HEK293T (cell line): ENCODE results near the gene KRT17.
"Not testable (repeated sequence)": the region's sequence is repeated elsewhere in the genome, so short reads cannot be mapped to it uniquely, and the experiment has no call there.

ENCODE experiments used
- CTCF ChIA-PET: fragments of 350-600 bp; formaldehyde crosslinking; extraction: SDS; loops from one replicate; lab custom pipeline; 2021; ENCODE audit warnings: antibody characterized with exemption, inconsistent platforms; lab: Yijun Ruan, JAX
- POLR2A ChIA-PET: fragments of 350-600 bp; formaldehyde crosslinking; extraction: SDS; loops from one replicate; lab custom pipeline; 2020; ENCODE audit warnings: antibody characterized with exemption, inconsistent platforms; lab: Yijun Ruan, JAX
- DNase-seq: peaks from one replicate; pipeline ENCODE4 v3.0.0; 2012; ENCODE audit warnings: mixed read lengths; ENCODE audit errors: extremely low spot score
- ARNT ChIP-seq: fragments of 450-650 bp; IDR thresholded peaks from 2 replicates; pipeline ENCODE4 v1.6.1; 2017; ENCODE audit warnings: mild to moderate bottlenecking
- BHLHE40 ChIP-seq: fragments of 450-650 bp; IDR thresholded peaks from 2 replicates; pipeline ENCODE4 v1.6.1; 2016; ENCODE audit warnings: mild to moderate bottlenecking, moderate library complexity, borderline replicate concordance
- CTBP1 ChIP-seq: fragments of 450-650 bp; IDR thresholded peaks from 2 replicates; pipeline ENCODE4 v1.6.1; 2016; ENCODE audit warnings: borderline replicate concordance
- ELF4 ChIP-seq: fragments of 450-650 bp; IDR thresholded peaks from 2 replicates; pipeline ENCODE4 v1.6.1; 2017; ENCODE audit warnings: antibody characterized with exemption
- FOXA1 ChIP-seq: fragments of 450-650 bp; IDR thresholded peaks from 2 replicates; pipeline ENCODE4 v1.6.1; 2016; ENCODE audit warnings: mild to moderate bottlenecking
- FOXK2 ChIP-seq: fragments of 450-650 bp; IDR thresholded peaks from 2 replicates; pipeline ENCODE4 v1.6.1; 2016; ENCODE audit warnings: mild to moderate bottlenecking
- FOXM1 ChIP-seq: fragments of 450-650 bp; IDR thresholded peaks from 2 replicates; pipeline ENCODE4 v1.6.1; 2017; ENCODE audit warnings: mild to moderate bottlenecking, borderline replicate concordance
- HDGF ChIP-seq: fragments of 450-650 bp; IDR thresholded peaks from 2 replicates; pipeline ENCODE4 v1.6.1; 2017; ENCODE audit warnings: antibody characterized with exemption, borderline replicate concordance
- L3MBTL2 ChIP-seq: fragments of 450-650 bp; conservative IDR thresholded peaks from 2 replicates; pipeline ENCODE4 v1.6.1; 2016; ENCODE audit warnings: mild to moderate bottlenecking
- LEF1 ChIP-seq: fragments of 450-650 bp; IDR thresholded peaks from 2 replicates; pipeline ENCODE4 v1.6.1; 2017; ENCODE audit warnings: mild to moderate bottlenecking, borderline replicate concordance
- NFRKB ChIP-seq: fragments of 450-650 bp; IDR thresholded peaks from 2 replicates; pipeline ENCODE4 v1.6.1; 2016; ENCODE audit warnings: mild to moderate bottlenecking, moderate library complexity
- PKNOX1 ChIP-seq: fragments of 450-650 bp; IDR thresholded peaks from 2 replicates; pipeline ENCODE4 v1.6.1; 2016
- SP1 ChIP-seq: fragments of 450-650 bp; IDR thresholded peaks from 2 replicates; pipeline ENCODE4 v1.6.1; 2017
- SUZ12 ChIP-seq: fragments of 450-650 bp; IDR thresholded peaks from 2 replicates; pipeline ENCODE4 v1.6.1; 2016; ENCODE audit warnings: mild to moderate bottlenecking
- TARDBP ChIP-seq: fragments of 450-650 bp; IDR thresholded peaks from 2 replicates; pipeline ENCODE4 v1.6.1; 2016
- ZNF384 ChIP-seq: fragments of 450-650 bp; IDR thresholded peaks from 2 replicates; pipeline ENCODE4 v1.6.1; 2016

Gene KRT17

GRCh38 chr17:41592601-41593305 lies 31.6 kb downstream of the KRT17 start:
- ChIA-PET CTCF (interaction anchor here (1.4 kb wide), 1 partner anchor 44 kb away, joined by 3 read pairs; no protein-coding TSS in a partner anchor), POLR2A (no interaction called here)
- no peak for TF ChIP-seq BHLHE40
- no peak for TF ChIP-seq SP1
- no peak for TF ChIP-seq ZNF384
- TF ChIP-seq CTBP1 = no peak
- no peak for TF ChIP-seq SUZ12
- TF ChIP-seq LEF1 = no peak
- TF ChIP-seq PKNOX1 = no peak
- no peak for TF ChIP-seq L3MBTL2
- DNase-seq = no peak

- ChIA-PET POLR2A (no interaction called here), CTCF (interaction anchor here (1.4 kb wide), 1 partner anchor 40 kb away, joined by 4 read pairs; no protein-coding TSS in a partner anchor)
- DNase-seq = no peak
- TF ChIP-seq ELF4 (no peak), FOXA1 (no peak), SUZ12 (no peak), ARNT (no peak), NFRKB (no peak), BHLHE40 (no peak), PKNOX1 (no peak), HDGF (no peak), ZNF384 (no peak), CTBP1 (no peak), SP1 (no peak), FOXM1 (no peak), FOXK2 (no peak), TARDBP (no peak), LEF1 (no peak)
Observed at GRCh38 chr17:41589301-41589700, 35.1 kb downstream of the KRT17 start.

GRCh38 chr17:41588126-41588810 lies 36.1 kb downstream of the KRT17 start:
- no peak for DNase-seq
- POLR2A ChIA-PET = no interaction called here
- CTCF ChIA-PET = interaction anchor here (1.4 to 1.6 kb wide), 2 partner anchors 39 to 60 kb away, joined by 3 to 4 read pairs; no protein-coding TSS in a partner anchor
- TF ChIP-seq ARNT = no peak

GRCh38 chr17:41586863-41587495 lies 37.4 kb downstream of the KRT17 start, which contains the start of gene KRT14:
TSS of gene KRT14 (minus strand) at chr17:41586895. CDS start at chr17:41586834, 61 bp downstream.
- POLR2A ChIA-PET = interaction anchor here (1.3 kb wide), 1 partner anchor 101 kb away, joined by 3 read pairs; no protein-coding TSS in a partner anchor
- no peak for DNase-seq
- no peak for TF ChIP-seq HDGF
- no peak for TF ChIP-seq BHLHE40
- no peak for TF ChIP-seq FOXA1
- no peak for TF ChIP-seq ARNT
- TF ChIP-seq TARDBP = no peak
- TF ChIP-seq NFRKB = no peak
- TF ChIP-seq LEF1 = no peak
- TF ChIP-seq ELF4 = no peak
- TF ChIP-seq FOXM1 = no peak
- no peak for TF ChIP-seq ZNF384
- TF ChIP-seq PKNOX1 = no peak
- TF ChIP-seq FOXK2 = no peak
- TF ChIP-seq L3MBTL2 = no peak
- TF ChIP-seq SUZ12 = no peak
- no peak for TF ChIP-seq SP1
- TF ChIP-seq CTBP1 = no peak
- CTCF ChIA-PET = interaction anchor here (1.6 kb wide), 1 partner anchor 62 kb away, joined by 3 read pairs; no protein-coding TSS in a partner anchor

- TF ChIP-seq SUZ12 (no peak), ELF4 (no peak), ZNF384 (no peak), ARNT (no peak), FOXK2 (no peak), PKNOX1 (no peak), FOXM1 (no peak), BHLHE40 (no peak), L3MBTL2 (no peak), NFRKB (no peak), HDGF (no peak), CTBP1 (no peak), TARDBP (no peak), LEF1 (no peak)
- POLR2A ChIA-PET = no interaction called here
- CTCF ChIA-PET = interaction anchor here (1.1 kb wide), 1 partner anchor 77 kb away, joined by 4 read pairs; no protein-coding TSS in a partner anchor
- no peak for DNase-seq
Observed at GRCh38 chr17:41585301-41586056, 38.9 kb downstream of the KRT17 start.

GRCh38 chr17:41584331-41584927 lies 39.9 kb downstream of the KRT17 start:
- CTCF ChIA-PET = interaction anchor here (1.1 to 1.6 kb wide), 2 partner anchors 64 to 79 kb away, joined by 4 to 5 read pairs; no protein-coding TSS in a partner anchor
- DNase-seq, POLR2A ChIA-PET: not testable (repeated sequence)
